Keratinocyte (primary cell): ENCODE results near the gene ALLC. TPM values are rescaled to one million over a fixed set of nuclear protein-coding genes. Genes with fewer than 3 reads are reported as not detected.

Experiments used
- DNase-seq: peaks from one replicate; pipeline ENCODE4 v3.0.0-alpha.2; 2011; ENCODE audit warnings: low read depth, missing footprints, low spot score
- FAIRE-seq: peaks from 2 replicates; lab custom pipeline; 2011; peaks lifted over from hg19 to GRCh38; lab: Jason Lieb, UNC
- H2AFZ ChIP-seq: 2 replicates; pipeline ENCODE4 v1.6.0; 2012; ENCODE audit warnings: low read length, control low read depth, inconsistent platforms; ENCODE audit not compliant: control insufficient read depth
- H3K27ac ChIP-seq: 2 replicates; pipeline ENCODE4 v1.5.1; 2011; ENCODE audit warnings: low read length; ENCODE audit not compliant: control insufficient read depth, insufficient read depth
- H3K27me3 ChIP-seq: 3 replicates; pipeline ENCODE4 v1.6.0; 2011; ENCODE audit warnings: low read length; ENCODE audit not compliant: control insufficient read depth, insufficient read depth; ENCODE audit errors: extremely low read depth
- H3K36me3 ChIP-seq, 2 experiments: 2 replicates in 1 of 2; 3 replicates in 1 of 2; pipeline ENCODE4 v1.5.1; 2011; ENCODE audit warnings: low read length in 2 of 2, mild to moderate bottlenecking in 1 of 2; ENCODE audit not compliant: control insufficient read depth in 2 of 2, insufficient read depth in 2 of 2; ENCODE audit errors: extremely low read depth in 1 of 2
- H3K4me1 ChIP-seq: 3 replicates; pipeline ENCODE4 v1.5.1; 2011; ENCODE audit warnings: low read length; ENCODE audit not compliant: control insufficient read depth, insufficient read depth; ENCODE audit errors: extremely low read depth
- H3K4me2 ChIP-seq: 3 replicates; pipeline ENCODE4 v1.6.0; 2011; ENCODE audit warnings: low read depth, low read length; ENCODE audit not compliant: control insufficient read depth, insufficient read depth; ENCODE audit errors: extremely low read depth
- H3K4me3 ChIP-seq, 3 experiments: fragments of 200-600 bp in 1 of 3; sonication (generic) in 1 of 3; 2 replicates in 2 of 3; 3 replicates in 1 of 3; pipeline ENCODE4 v1.5.1; 2011 to 2016; ENCODE audit warnings: low read length in 3 of 3, mild to moderate bottlenecking in 3 of 3, control low read depth in 2 of 3, inconsistent platforms in 1 of 3, low read depth in 1 of 3, mixed read lengths in 1 of 3, mixed run types in 1 of 3, moderate library complexity in 1 of 3; ENCODE audit not compliant: control insufficient read depth in 2 of 3, insufficient read depth in 2 of 3; ENCODE audit errors: extremely low read depth in 1 of 3
- H3K79me2 ChIP-seq: 2 replicates; pipeline ENCODE4 v1.6.0; 2012; ENCODE audit warnings: low read length; ENCODE audit not compliant: control insufficient read depth, insufficient read depth
- H3K9ac ChIP-seq: 3 replicates; pipeline ENCODE4 v1.6.0; 2011; ENCODE audit warnings: low read length; ENCODE audit not compliant: control insufficient read depth, insufficient read depth; ENCODE audit errors: extremely low read depth
- H3K9me1 ChIP-seq: 3 replicates; pipeline ENCODE4 v1.6.0; 2011; ENCODE audit warnings: low read length; ENCODE audit not compliant: control insufficient read depth, insufficient read depth; ENCODE audit errors: extremely low read depth
- H3K9me3 ChIP-seq: 2 replicates; pipeline ENCODE4 v1.5.1; 2012; ENCODE audit warnings: low read depth, low read length; ENCODE audit not compliant: control insufficient read depth
- H4K20me1 ChIP-seq: 3 replicates; pipeline ENCODE4 v1.6.0; 2011; ENCODE audit warnings: low read length; ENCODE audit not compliant: control insufficient read depth, insufficient read depth; ENCODE audit errors: extremely low read depth
- EZH2 ChIP-seq: IDR thresholded peaks from one replicate; pipeline ENCODE4 v1.6.1; 2012; ENCODE audit warnings: inconsistent platforms, mild to moderate bottlenecking, low read length, moderate library complexity
- dilution Hi-C: fragments of 300-500 bp; cut with MboI; formaldehyde crosslinking; loops from one replicate; pipeline ENCODE4 v1.7.0; 2020; ENCODE audit warnings: low sequenced_read_pairs; ENCODE audit not compliant: extremely low pct_ligation_motif_present
- polyA plus RNA-seq, 5 experiments: library from polyadenylated mRNA; depleted of rRNA in 3 of 5; stranded (reverse) in 3 of 5; stranded (forward) in 1 of 5; unstranded in 1 of 5; fragments of >200 nt; gene quantifications; 1 replicate in 1 of 5; 2 replicates in 3 of 5; 3 replicates in 1 of 5; pipeline versions ENCODE4 v1.2.1 to v1.2.3, GENCODE V29; 2011 to 2012; ENCODE audit warnings: missing spikeins in 2 of 5, low read depth in 1 of 5, low replicate concordance in 1 of 5
- small RNA-seq, 3 experiments: library from RNA; depleted of rRNA; stranded (forward); fragments of <200 nt; gene quantifications; one replicate each; pipeline ENCODE3, GENCODE V24; 2012; ENCODE audit warnings: low read depth in 3 of 3, low replicate concordance in 1 of 3; ENCODE audit not compliant: insufficient read length in 3 of 3
- TF ChIP-seq, protein P1 (sequence below), 3 experiments: IDR thresholded peaks in 1 of 3; conservative IDR thresholded peaks in 1 of 3; optimal IDR thresholded peaks in 1 of 3; 2 replicates in 2 of 3; 3 replicates in 1 of 3; pipeline versions ENCODE3 to v1.5.1; 2011; ENCODE audit warnings: low read length in 3 of 3, mild to moderate bottlenecking in 3 of 3, moderate library complexity in 2 of 3, control low read depth in 1 of 3, inconsistent platforms in 1 of 3; ENCODE audit not compliant: insufficient read depth in 2 of 3; ENCODE audit errors: extremely low read depth in 1 of 3

The ALLC gene
- polyA plus RNA-seq, 1 donor (not counting 4 experiments of a cell fraction or from before 2014, with no cell fraction given): not detected

DNA sequence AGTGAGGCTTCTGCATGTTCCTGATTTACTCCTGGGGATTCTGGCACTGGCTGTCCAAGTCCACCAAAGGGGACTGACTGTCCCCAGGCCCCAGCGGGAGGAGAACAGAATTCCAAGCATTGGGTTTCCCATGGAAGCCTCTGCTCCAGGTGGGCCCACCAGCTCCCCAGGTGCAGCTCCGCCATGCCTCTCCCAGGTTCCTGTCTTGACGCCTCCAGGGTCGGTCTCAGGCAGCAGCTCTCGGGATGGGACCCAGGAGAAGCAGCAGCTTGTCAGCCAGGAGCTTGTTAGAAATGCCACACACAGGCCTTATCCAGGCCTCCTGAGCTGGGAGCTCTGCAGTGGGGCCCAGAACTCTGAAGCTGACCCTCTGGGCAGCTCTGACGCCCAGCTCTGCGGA, 93.3 kb downstream of the ALLC start:
- H3K9me1 ChIP-seq: no peaks in the 10 kb centered on the region
- H3K4me1 ChIP-seq: no peaks in the 10 kb centered on the region
- DNase-seq (no peak), FAIRE-seq (no peak)
- H3K27me3 ChIP-seq: no peaks in the 10 kb centered on the region
- H3K9ac ChIP-seq: no peak overlapping the region
- H4K20me1 ChIP-seq: no peaks in the 10 kb centered on the region
- H2AFZ ChIP-seq: no peak overlapping the region
- no peaks in the 10 kb centered on the region for H3K36me3 ChIP-seq
- no peak overlapping the region for H3K4me2 ChIP-seq
- peaks cover 6% of the 10 kb centered on the region for H3K9me3 ChIP-seq
- H3K4me3 ChIP-seq: no peak overlapping the region
- no peaks in the 10 kb centered on the region for H3K79me2 ChIP-seq
- dilution Hi-C loops: no loop called here
- H3K27ac ChIP-seq: no peak overlapping the region
- TF ChIP-seq EZH2: no peak
- TF ChIP-seq, protein P1, sequence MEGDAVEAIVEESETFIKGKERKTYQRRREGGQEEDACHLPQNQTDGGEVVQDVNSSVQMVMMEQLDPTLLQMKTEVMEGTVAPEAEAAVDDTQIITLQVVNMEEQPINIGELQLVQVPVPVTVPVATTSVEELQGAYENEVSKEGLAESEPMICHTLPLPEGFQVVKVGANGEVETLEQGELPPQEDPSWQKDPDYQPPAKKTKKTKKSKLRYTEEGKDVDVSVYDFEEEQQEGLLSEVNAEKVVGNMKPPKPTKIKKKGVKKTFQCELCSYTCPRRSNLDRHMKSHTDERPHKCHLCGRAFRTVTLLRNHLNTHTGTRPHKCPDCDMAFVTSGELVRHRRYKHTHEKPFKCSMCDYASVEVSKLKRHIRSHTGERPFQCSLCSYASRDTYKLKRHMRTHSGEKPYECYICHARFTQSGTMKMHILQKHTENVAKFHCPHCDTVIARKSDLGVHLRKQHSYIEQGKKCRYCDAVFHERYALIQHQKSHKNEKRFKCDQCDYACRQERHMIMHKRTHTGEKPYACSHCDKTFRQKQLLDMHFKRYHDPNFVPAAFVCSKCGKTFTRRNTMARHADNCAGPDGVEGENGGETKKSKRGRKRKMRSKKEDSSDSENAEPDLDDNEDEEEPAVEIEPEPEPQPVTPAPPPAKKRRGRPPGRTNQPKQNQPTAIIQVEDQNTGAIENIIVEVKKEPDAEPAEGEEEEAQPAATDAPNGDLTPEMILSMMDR (optimal IDR thresholded peaks at IDR 0.05 in 1 of 3, IDR thresholded peaks at IDR 0.05 in 1 of 3, conservative IDR thresholded peaks at IDR 0.05 in 1 of 3; ENCODE audit: extremely low read depth in 1 of 3, insufficient read depth in 2 of 3, low read length in 3 of 3): no peak

DNA sequence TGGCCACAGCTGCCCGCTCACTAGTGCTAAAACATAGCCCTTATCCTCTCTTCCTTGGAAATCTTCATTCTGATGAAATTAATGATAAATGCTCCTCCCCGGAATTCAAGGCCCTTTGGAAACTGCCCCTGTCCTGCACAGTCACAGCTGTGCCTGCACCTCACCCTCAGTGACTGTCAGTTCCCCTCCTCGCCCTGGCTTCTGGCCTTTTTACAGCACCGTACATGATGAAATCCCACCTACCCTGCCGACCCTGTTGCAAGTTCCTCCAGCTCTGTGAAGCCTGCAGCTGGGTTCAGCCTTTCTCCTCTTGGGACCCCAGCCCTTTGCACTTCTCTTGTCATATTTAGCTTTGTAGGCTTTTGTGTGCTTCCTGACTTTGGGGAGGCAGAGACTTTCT, 93.8 kb downstream of the ALLC start:
- no peak overlapping the region for H3K9ac ChIP-seq
- no peaks in the 10 kb centered on the region for H4K20me1 ChIP-seq
- no peaks in the 10 kb centered on the region for H3K9me1 ChIP-seq
- no peaks in the 10 kb centered on the region for H3K79me2 ChIP-seq
- H3K27me3 ChIP-seq: no peaks in the 10 kb centered on the region
- H3K27ac ChIP-seq: no peak overlapping the region
- no peaks in the 10 kb centered on the region for H3K36me3 ChIP-seq
- DNase-seq (no peak), FAIRE-seq (no peak)
- peaks cover 6% of the 10 kb centered on the region for H3K9me3 ChIP-seq
- no peak overlapping the region for H2AFZ ChIP-seq
- no peak overlapping the region for H3K4me3 ChIP-seq
- no peaks in the 10 kb centered on the region for H3K4me1 ChIP-seq
- dilution Hi-C loops: no loop called here
- no peak overlapping the region for H3K4me2 ChIP-seq
- TF ChIP-seq EZH2: no peak
- TF ChIP-seq, protein P1 (optimal IDR thresholded peaks at IDR 0.05 in 1 of 3, IDR thresholded peaks at IDR 0.05 in 1 of 3, conservative IDR thresholded peaks at IDR 0.05 in 1 of 3; ENCODE audit: extremely low read depth in 1 of 3, insufficient read depth in 2 of 3, low read length in 3 of 3): no peak

Small RNA genes within 50 kb of the gene (small RNA-seq; reads per million reads assigned to genes)
- gene TMSB4XP2: 0 reads per million in 3 experiments

Other genes starting within 250 kb of the ALLC start
- gene ADI1, start 138.7 kb upstream of the ALLC start, polyA plus RNA-seq: 29.0 to 47.4 TPM (median 38.5 TPM) in 3 replicates
- gene RNASEH1, start 99.9 kb upstream of the ALLC start, polyA plus RNA-seq: 11.2 to 17.3 TPM (median 15.3 TPM) in 3 replicates
- gene RPS7, start 82.9 kb upstream of the ALLC start, polyA plus RNA-seq: 1,344 to 1,663 TPM (median 1,410 TPM) in 3 replicates
- gene COLEC11, start 63.1 kb upstream of the ALLC start, polyA plus RNA-seq: not detected in 3 replicates
- gene DCDC2C, start 45.4 kb downstream of the ALLC start, polyA plus RNA-seq: not detected in 3 replicates